GM18868 (cell line): Measurements from ENCODE around the gene U2AF2.

Source experiments
- ATAC-seq: cut with Tn5 transposase; IDR thresholded peaks from one replicate; pipeline ENCODE4 v1.9.1; 2021; ENCODE audit warnings: mild to moderate bottlenecking, moderate library complexity; ENCODE audit not compliant: unreplicated experiment

The U2AF2 gene

GRCh38 chr19:55621205-55621672 is 33.6 kb upstream of the U2AF2 start:
- no peak for ATAC-seq

GRCh38 chr19:55621673-55622231 is 33.1 kb upstream of the U2AF2 start:
- no peak for ATAC-seq

DNA sequence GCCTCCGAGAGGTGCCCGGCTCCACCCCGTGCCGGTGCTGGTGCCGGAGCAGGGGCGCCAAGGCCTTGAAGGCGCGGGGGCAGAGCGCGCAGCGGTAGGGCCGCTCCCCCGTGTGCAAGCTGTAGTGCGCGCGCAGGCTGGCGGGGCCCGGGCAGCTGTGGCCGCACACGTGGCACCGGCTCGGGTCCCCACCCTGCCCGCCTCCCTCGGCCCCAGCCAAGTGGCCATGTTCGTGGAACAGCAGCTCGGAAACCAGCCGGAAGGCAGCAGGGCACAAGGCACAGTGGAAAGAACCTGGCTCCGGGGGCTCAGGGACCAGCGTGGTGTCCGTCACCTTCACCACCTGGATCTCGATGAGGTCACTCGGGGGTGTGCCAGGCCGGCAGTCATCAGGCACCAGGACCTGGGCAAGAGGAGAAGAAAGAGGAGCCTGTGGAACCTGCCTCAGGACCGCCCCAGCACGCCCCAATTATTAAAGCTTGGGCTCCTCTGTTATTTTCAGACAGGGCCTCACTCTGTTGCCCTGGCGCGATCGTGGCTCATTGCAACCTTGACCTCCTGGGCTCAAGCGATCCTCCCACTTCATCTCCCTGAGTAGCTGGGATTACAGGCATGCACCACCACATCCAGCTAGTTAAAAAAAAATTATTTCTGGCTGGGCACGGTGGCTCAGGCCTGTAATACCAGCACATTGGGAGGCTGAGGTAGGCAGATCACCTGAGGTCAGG is 32.4 kb upstream of the U2AF2 start:
- ATAC-seq, result no peak

GRCh38 chr19:55623130-55623529 is 31.7 kb upstream of the U2AF2 start:
- no peak for ATAC-seq

DNA sequence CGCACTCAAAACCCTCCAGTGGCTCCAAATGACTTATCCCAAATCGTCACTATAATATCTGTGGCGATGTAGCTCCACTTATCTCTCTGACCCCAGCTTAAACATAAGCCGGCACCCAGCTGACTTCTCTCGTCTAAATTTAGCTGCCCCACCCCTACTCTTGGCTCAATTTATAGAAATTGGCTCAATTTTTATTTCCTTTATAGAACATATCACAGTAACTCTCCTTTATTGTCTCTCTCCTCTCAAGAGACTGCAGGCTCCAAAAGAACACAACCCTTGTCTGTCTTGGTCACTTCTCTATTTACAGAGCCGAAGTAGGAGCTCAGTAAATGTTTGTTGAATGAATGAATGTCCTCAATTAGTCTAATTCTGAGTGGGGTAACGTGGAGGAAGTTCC is 31.3 kb upstream of the U2AF2 start:
- no peak for ATAC-seq

DNA sequence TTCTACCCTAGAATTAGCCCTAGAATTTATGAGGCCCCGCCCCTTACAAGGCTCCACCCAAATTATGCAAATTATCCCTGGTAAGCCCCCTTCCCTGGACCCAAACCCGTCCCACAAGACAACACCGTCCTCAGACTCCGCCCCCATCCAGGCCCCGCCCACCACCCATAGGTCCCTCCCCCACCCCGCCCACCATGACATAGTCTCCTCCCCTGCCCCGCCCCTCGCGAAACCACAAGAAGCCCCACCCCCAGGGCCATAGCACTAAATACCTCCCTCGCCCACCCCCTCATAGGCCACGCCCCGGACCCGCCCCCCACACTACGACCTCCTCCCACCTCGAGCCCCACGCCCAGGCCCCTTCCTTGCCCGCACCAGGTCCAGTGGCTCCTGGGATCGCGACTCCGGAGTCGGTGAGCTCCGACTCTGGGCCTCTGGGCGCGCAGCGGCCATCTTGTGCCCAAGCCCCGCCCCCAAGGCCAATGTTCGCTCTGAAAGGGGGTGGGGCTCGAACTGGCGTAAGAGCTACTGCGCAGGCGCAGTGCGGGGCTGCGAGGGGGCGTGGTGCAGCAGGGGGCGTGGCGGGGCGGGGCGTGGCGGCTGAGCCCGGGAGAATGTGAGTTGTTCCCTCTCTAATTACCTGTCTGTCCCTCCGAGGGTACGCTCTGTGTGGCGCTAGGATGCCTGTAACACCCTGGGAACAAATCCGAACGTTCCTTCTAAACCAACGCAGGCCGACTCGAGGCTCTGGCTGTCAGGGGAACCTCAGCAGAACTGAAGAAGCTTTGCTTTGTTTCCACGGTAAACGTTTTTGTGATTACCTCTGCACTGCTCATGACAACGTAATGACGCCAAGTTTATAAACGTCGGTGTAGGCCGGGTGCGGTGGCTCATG is 30.5 kb upstream of the U2AF2 start, which contains the start of gene ZNF784:
ZNF784 (minus strand) TSS at position 458 of the 895 bp plus-strand sequence; CDS start at position 453, 5 bp downstream.
- ATAC-seq, result no peak

DNA sequence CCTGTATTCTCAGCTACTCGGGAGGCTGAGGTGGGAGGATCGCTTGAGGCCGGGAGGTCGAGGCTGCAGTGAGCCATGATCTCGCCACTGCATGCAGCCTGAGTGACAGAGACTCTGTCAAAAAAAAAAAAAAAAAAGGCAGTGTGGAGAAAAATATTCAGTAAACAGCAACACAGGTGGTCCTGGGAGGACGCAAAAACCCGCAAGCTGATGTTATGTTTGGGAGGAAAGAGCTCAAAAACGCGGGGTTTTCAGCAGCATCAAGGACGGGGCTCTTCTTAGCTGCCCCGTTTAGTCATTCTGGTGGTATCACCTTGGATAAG is 29.9 kb upstream of the U2AF2 start:
- no peak for ATAC-seq

DNA sequence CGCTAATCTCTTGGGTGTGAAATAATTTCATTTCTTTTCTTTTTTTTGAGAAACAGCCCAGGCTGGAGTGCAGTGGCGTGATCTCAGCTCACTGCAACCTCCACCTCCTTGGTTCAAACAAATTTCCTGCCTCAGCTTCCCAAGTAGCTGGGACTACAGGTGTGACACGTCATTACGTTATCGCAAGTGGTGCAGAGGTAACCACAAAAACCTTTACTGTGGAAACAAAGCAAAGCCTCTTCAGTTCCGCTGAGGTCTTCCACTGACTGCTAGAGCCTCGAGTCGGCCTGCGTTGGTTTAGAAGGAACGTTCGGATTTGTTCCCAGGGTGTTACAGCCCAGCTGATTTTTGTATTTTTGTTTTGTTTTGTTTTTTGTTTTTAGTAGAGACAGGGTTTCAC is 28.5 kb upstream of the U2AF2 start:
- no peak for ATAC-seq

- ATAC-seq, result peak; percentile 44
These were observed 22.4 kb upstream of the U2AF2 start for GRCh38 chr19:55632463-55632834.

DNA sequence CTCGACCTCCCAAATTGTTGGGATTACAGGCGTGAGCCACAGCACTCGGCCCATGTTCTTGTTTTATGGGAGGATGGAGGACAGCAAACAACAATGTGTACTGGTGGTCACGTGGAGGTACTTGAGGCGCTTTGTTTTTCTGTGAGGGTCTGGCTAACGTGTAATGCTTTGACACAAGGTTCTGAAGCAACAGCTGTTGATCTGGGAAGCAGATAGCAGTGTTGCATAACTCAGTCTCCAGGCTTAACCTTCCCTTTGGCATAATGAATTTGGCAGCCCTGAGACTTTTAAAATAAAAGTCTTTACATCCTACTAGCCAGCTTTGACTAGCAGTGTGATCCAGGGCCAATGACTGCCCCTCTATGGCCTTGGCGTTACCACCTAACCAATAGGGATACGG is 21.0 kb upstream of the U2AF2 start:
- no peak for ATAC-seq

- ATAC-seq, result no peak
These were observed 19.5 kb upstream of the U2AF2 start for GRCh38 chr19:55635334-55635717.

DNA sequence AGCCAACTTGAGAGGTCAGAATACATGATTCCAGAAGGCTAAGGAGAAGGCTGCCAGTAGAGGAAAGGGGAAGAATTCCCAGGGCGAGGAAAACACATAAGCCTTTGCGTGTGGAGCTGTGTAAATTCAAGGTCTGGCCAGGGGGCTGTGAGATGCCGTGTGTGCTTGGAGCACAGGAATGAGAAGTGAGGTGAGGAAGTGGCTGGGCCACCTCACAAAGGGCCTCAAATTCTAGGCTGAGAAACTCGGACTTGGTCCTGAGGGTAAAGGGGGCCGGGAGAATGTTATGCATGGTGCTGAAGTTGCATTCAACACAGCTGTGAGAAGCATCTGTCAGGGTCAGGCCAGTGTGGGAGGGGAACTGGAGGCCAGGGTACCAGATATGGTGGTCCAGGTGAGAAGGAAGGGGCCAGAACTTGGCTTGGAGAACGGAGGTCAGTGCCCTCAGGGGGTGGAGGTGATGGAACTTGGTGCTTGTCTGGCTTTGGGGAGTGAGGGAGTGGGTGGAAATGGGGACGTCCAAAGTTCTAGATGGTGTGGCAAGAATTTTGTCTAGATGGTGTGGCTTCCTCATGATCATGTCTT is 18.9 kb upstream of the U2AF2 start:
- ATAC-seq, result no peak

DNA sequence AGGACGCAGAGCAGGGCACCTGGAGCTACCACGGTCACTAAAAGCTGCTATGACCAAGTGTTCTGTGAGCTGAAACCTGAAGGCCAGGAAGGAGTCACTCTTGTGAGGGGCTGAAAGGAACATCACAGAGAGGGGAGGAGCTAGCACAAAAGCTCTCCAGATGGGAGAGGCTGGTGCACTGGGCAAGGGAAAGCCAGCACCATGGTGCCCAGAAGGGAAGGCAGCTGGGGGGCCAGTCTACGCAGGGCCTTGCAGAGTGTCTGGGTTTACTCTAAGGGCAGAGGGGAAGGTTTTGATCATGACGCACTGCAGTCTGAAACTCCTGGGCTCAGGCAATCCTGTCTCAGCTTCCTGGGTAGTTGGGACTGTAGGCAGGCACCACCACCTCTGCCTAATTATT is 18.1 kb upstream of the U2AF2 start:
- ATAC-seq, result no peak

- ATAC-seq, result no peak
These were observed 17.3 kb upstream of the U2AF2 start for GRCh38 chr19:55637534-55637933.

- no peak for ATAC-seq
These were observed 15.9 kb upstream of the U2AF2 start for GRCh38 chr19:55638864-55639359.

- ATAC-seq, result no peak
These were observed 14.7 kb upstream of the U2AF2 start for GRCh38 chr19:55640043-55640576.

DNA sequence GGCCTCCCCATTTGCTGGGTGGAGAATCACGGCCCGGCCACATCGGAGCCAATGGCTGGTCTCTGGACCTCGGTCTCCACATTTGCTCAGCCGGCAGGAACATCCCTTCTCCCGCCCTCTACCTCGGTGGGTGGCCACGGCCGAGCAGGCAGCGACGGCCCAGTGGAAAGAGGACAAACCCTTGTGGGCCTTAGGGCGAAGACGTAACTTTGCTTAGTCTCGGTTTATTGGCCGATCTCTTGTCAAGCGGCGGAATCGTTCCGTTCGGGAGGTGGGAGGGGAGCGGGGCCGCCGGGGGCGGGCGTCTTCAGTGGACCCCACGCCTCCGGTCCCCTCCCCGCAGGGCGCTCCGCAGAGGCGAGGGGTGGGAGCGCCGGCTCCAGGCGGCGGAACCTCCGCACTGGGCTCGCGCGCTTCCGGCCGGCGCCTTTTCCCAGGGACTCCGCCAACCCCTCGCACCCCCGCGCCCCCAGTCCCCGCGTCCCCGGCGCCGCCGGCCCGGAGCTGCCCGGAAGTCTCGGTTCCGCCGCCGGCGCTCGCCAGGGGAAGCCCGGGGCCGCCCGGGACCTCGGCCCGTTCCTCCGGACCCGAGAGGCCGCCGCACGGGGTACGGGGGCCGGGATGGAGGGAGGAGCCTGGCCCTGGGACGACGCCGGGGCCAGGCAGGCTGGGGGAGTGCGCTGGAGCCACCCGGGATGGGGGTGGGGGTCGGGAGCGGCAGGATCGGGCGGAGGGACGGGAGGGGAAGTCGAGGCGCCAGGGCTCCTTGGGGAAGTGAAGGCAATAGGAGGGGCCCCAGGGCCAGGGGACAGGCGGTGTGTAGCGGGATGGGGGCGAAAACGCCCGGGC is 14.0 kb upstream of the U2AF2 start, which contains the start of gene ZNF580:
ZNF580 (plus strand) TSS at position 426 of the 849 bp plus-strand sequence. CDS start 1,507 bp downstream, outside the sequence.
- ATAC-seq, result no peak

DNA sequence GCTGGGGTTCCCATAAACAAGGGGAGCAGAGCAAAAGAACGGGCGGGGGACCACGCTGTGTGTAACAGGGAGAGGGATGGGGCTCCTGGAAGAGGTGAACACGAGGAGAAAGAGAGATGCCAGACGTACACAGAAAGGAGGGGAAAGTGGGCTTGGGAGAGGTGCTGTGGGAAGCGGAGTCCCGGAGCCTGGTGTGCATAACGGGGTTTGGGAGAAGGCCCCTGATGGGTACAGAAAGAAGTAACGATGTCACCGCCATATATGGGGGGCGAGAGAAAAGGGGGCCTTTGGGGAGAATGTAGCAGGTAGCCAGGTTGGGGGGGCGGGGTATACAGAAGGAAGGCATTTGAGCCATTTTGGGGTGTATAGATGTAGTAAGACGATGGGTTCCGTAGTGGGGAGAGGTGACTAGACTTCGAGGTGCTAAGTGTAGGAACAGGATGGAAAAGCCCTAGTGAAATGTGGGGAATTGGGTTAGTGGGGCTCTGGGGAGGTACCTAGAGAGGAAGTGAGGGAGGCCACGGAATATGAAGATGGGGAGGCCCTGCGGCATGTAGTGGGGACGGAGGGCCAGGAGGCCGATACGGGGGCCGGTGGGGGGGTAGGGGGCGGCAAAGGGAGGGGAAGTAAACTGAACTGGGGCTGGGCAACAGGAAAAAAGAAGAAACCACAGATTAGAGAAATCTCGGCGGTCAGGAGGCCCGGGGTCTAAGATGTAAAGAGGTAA is 13.2 kb upstream of the U2AF2 start:
- ATAC-seq, result no peak
